MM.1S (cell line): ENCODE data around the gene CHD2.
"Not testable (repeated sequence)": the region's sequence is repeated elsewhere in the genome, so short reads cannot be mapped to it uniquely, and the experiment has no call there.

Source experiments
- DNase-seq: peaks from one replicate; pipeline ENCODE4 v3.0.0-alpha.2; 2015
- H2AFZ ChIP-seq: fragments of 300-600 bp; sonication (generic); 2 replicates; pipeline ENCODE4 v1.6.0; 2016; ENCODE audit warnings: antibody characterized with exemption, low read length
- H3F3A ChIP-seq: fragments of 300-600 bp; sonication (generic); 2 replicates; pipeline ENCODE4 v1.6.1; 2016; ENCODE audit warnings: mild to moderate bottlenecking, antibody characterized with exemption, low read length, moderate library complexity, mixed read lengths; ENCODE audit not compliant: insufficient read depth
- H3K27ac ChIP-seq: fragments of 300-600 bp; sonication (generic); 2 replicates; pipeline ENCODE4 v1.5.1; 2016; ENCODE audit warnings: mild to moderate bottlenecking, low read length
- H3K27me3 ChIP-seq: fragments of 300-600 bp; sonication (generic); replicated peaks from 2 replicates; pipeline ENCODE4 v1.6.0; 2016; ENCODE audit warnings: low read length; ENCODE audit not compliant: insufficient read depth
- H3K36me3 ChIP-seq: fragments of 300-600 bp; sonication (generic); replicated peaks from 2 replicates; pipeline ENCODE4 v1.6.1; 2016; ENCODE audit warnings: mild to moderate bottlenecking, low read length, mixed read lengths; ENCODE audit not compliant: insufficient read depth
- H3K4me1 ChIP-seq: fragments of 300-600 bp; sonication (generic); 2 replicates; pipeline ENCODE4 v1.6.1; 2016; ENCODE audit warnings: low read length, mixed read lengths
- H3K4me2 ChIP-seq: fragments of 300-600 bp; sonication (generic); 2 replicates; pipeline ENCODE4 v1.6.0; 2016; ENCODE audit warnings: low read depth, low read length
- H3K4me3 ChIP-seq: fragments of 300-600 bp; sonication (generic); 2 replicates; pipeline ENCODE4 v1.5.1; 2016; ENCODE audit warnings: low read length, mixed read lengths
- H3K79me2 ChIP-seq: fragments of 300-600 bp; sonication (generic); 2 replicates; pipeline ENCODE4 v1.6.1; 2016; ENCODE audit warnings: mixed run types, low read length, mixed read lengths
- H3K9ac ChIP-seq: fragments of 300-600 bp; sonication (generic); 2 replicates; pipeline ENCODE4 v1.6.1; 2016; ENCODE audit warnings: low read length, mixed read lengths
- H3K9me2 ChIP-seq: fragments of 300-600 bp; sonication (generic); replicated peaks from 2 replicates; pipeline ENCODE4 v1.6.1; 2016; ENCODE audit warnings: mild to moderate bottlenecking, low read length, mixed read lengths; ENCODE audit not compliant: insufficient read depth
- H3K9me3 ChIP-seq: fragments of 300-600 bp; sonication (generic); replicated peaks from 2 replicates; pipeline ENCODE4 v1.6.1; 2016; ENCODE audit warnings: mild to moderate bottlenecking, low read length, mixed read lengths; ENCODE audit not compliant: insufficient read depth
- H4K20me1 ChIP-seq: fragments of 300-600 bp; sonication (generic); 2 replicates; pipeline ENCODE4 v1.6.1; 2016; ENCODE audit warnings: mild to moderate bottlenecking, low read length, moderate library complexity, mixed read lengths; ENCODE audit not compliant: insufficient read depth
- CTCF ChIP-seq: fragments of 300-600 bp; sonication (generic); IDR thresholded peaks from 2 replicates; pipeline ENCODE4 v1.5.1; 2016; ENCODE audit warnings: antibody characterized with exemption, low read length, mixed read lengths
- EZH2 ChIP-seq: fragments of 300-600 bp; sonication (generic); optimal IDR thresholded peaks from 2 replicates; pipeline ENCODE3; 2017; ENCODE audit warnings: low read depth, mild to moderate bottlenecking, antibody characterized with exemption, low read length, mixed read lengths
- EZH2phosphoT487 ChIP-seq: fragments of 300-600 bp; sonication (generic); IDR thresholded peaks from 2 replicates; pipeline ENCODE4 v1.6.1; 2018; ENCODE audit warnings: antibody characterized with exemption, low read length

CHD2 gene

GRCh38 chr15:93036951-93037819 lies 137.1 kb downstream of the CHD2 start:
- Histone ChIP-seq H3K27me3 (peaks cover 5% of the 10 kb centered on the region; the same call in 1 of the 2 replicates), H3K4me2 (no peak overlapping the region), H3K36me3 (no peaks in the 10 kb centered on the region), H3K4me1 (0 out of 2 replicates have a peak, but pooled peaks cover 4% of the 10 kb centered on the region), H3K9me3 (no peaks in the 10 kb centered on the region), H2AFZ (no peak overlapping the region), H4K20me1 (no peaks in the 10 kb centered on the region), H3F3A (no peaks in the 10 kb centered on the region), H3K9ac (no peak overlapping the region), H3K79me2 (no peaks in the 10 kb centered on the region), H3K4me3 (no peak overlapping the region), H3K27ac (no peak overlapping the region), H3K9me2 (no peaks in the 10 kb centered on the region)
- no peak for TF ChIP-seq EZH2phosphoT487
- TF ChIP-seq CTCF, result no peak
- no peak for TF ChIP-seq EZH2
- no peak for DNase-seq

GRCh38 chr15:93037820-93038705 lies 137.9 kb downstream of the CHD2 start:
- no peaks in the 10 kb centered on the region for H3F3A ChIP-seq
- no peak overlapping the region for H2AFZ ChIP-seq
- H4K20me1 ChIP-seq, result no peaks in the 10 kb centered on the region
- DNase-seq, result no peak
- H3K4me2 ChIP-seq, result no peak overlapping the region
- peaks cover 5% of the 10 kb centered on the region; the same call in 1 of the 2 replicates for H3K27me3 ChIP-seq
- H3K9me3 ChIP-seq, result no peaks in the 10 kb centered on the region
- H3K9me2 ChIP-seq, result no peaks in the 10 kb centered on the region
- no peak overlapping the region for H3K4me3 ChIP-seq
- 0 out of 2 replicates have a peak, but pooled peaks cover 4% of the 10 kb centered on the region for H3K4me1 ChIP-seq
- no peak overlapping the region for H3K27ac ChIP-seq
- H3K36me3 ChIP-seq, result no peaks in the 10 kb centered on the region
- H3K79me2 ChIP-seq, result no peaks in the 10 kb centered on the region
- no peak overlapping the region for H3K9ac ChIP-seq
- TF ChIP-seq EZH2 (no peak), CTCF (no peak), EZH2phosphoT487 (no peak)

- H3K9me2 ChIP-seq, H3K4me2 ChIP-seq, DNase-seq, H3K79me2 ChIP-seq, H4K20me1 ChIP-seq, H3K9ac ChIP-seq, H3K27ac ChIP-seq, H3K4me1 ChIP-seq, H3K36me3 ChIP-seq, H3K4me3 ChIP-seq, H3K9me3 ChIP-seq, H2AFZ ChIP-seq, H3K27me3 ChIP-seq, H3F3A ChIP-seq: not testable (repeated sequence)
Measured at GRCh38 chr15:93039562-93040287, 139.6 kb downstream of the CHD2 start.
